ENCODE data around the gene TMEM128. TPM values are rescaled to one million over a fixed set of nuclear protein-coding genes. Genes with fewer than 3 reads are reported as not detected.
A peak's percentile ranks its signal among the peaks of the same experiment; 100 is the strongest.
"Not testable (repeated sequence)": the region's sequence is repeated elsewhere in the genome, so short reads cannot be mapped to it uniquely, and the experiment has no call there.

The TMEM128 gene
- total RNA-seq, 1 experiment from 2014 or later = 21.5 TPM

DNA sequence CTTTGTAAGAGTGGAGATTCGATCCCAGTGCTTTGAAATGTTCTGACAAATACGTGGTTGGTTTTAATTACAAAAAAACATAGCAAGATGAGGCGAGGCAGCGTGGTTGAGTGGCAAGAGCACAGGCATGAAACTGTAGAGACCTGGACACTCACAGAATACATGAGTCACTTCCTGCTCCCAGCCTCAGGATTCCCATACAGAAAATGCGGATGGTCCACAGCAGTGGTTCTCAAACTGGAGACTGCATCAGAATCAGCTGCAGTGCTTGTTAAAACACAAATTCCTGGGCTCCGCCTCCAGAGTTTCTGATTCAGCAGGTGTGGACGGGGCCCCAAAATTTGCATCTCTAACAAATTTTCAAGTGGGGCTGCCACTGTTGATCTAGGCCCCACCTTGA lies 31.4 kb downstream of the TMEM128 start:
- Histone ChIP-seq H4K8ac (replicated peaks; ENCODE audit: insufficient read length, low read depth, low read length) (no peak overlapping the region), H3K79me2 (ENCODE audit: insufficient read depth, low read length) (no peaks in the 10 kb centered on the region), H2AFZ (ENCODE audit: low read length) (no peak overlapping the region), H3K23ac (ENCODE audit: insufficient read length, low read depth, low read length) (no peak overlapping the region), H2BK120ac (ENCODE audit: low read depth, low read length, poor library complexity, severe bottlenecking) (no peak overlapping the region), H4K20me1 (ENCODE audit: control insufficient read depth, insufficient read depth, insufficient read length) (no peaks in the 10 kb centered on the region), H3K4me1 (ENCODE audit: insufficient read depth, low read length) (peaks cover 3% of the 10 kb centered on the region; the same call in 1 of the 2 replicates), H3K79me1 (ENCODE audit: insufficient read depth, low read depth, low read length, poor library complexity, severe bottlenecking) (no peaks in the 10 kb centered on the region), H3K4me2 (ENCODE audit: insufficient read depth, insufficient read length, low read length) (no peak overlapping the region), H3K9me3 (ENCODE audit: control insufficient read depth, low read depth, low read length) (no peaks in the 10 kb centered on the region), H3K4ac (ENCODE audit: low read depth, low read length) (no peak overlapping the region), H3K9ac (ENCODE audit: extremely low read depth, insufficient read length, low read length) (no peak overlapping the region), H2BK5ac (ENCODE audit: insufficient read length, low read length) (no peak overlapping the region), H3K14ac (ENCODE audit: insufficient read depth, low read length) (no peak overlapping the region), H2BK20ac (ENCODE audit: low read depth, low read length, poor library complexity, severe bottlenecking) (no peak overlapping the region), H3K23me2 (ENCODE audit: insufficient read length, low read depth, low read length, poor library complexity, severe bottlenecking) (no peaks in the 10 kb centered on the region), H2BK15ac (ENCODE audit: low read depth, low read length) (no peak overlapping the region), H3K27me3 (ENCODE audit: insufficient read depth, low read length) (no peaks in the 10 kb centered on the region), H4K91ac (ENCODE audit: insufficient read length, low read depth, low read length) (no peak overlapping the region), H3K56ac (ENCODE audit: insufficient read length, low read depth, low read length) (no peak overlapping the region), H3K18ac (ENCODE audit: insufficient read length, low read depth, low read length) (no peak overlapping the region), H3K27ac (ENCODE audit: insufficient read length, low read depth, low read length) (no peak overlapping the region), H4K5ac (ENCODE audit: insufficient read length, low read depth, low read length) (no peak overlapping the region), H2AK5ac (ENCODE audit: insufficient read length, low read length) (no peak overlapping the region), H2BK12ac (ENCODE audit: insufficient read length, low read depth, low read length) (no peak overlapping the region), H3T11ph (ENCODE audit: low read length) (no peak overlapping the region)
- TF ChIP-seq, protein P1, sequence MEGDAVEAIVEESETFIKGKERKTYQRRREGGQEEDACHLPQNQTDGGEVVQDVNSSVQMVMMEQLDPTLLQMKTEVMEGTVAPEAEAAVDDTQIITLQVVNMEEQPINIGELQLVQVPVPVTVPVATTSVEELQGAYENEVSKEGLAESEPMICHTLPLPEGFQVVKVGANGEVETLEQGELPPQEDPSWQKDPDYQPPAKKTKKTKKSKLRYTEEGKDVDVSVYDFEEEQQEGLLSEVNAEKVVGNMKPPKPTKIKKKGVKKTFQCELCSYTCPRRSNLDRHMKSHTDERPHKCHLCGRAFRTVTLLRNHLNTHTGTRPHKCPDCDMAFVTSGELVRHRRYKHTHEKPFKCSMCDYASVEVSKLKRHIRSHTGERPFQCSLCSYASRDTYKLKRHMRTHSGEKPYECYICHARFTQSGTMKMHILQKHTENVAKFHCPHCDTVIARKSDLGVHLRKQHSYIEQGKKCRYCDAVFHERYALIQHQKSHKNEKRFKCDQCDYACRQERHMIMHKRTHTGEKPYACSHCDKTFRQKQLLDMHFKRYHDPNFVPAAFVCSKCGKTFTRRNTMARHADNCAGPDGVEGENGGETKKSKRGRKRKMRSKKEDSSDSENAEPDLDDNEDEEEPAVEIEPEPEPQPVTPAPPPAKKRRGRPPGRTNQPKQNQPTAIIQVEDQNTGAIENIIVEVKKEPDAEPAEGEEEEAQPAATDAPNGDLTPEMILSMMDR (conservative IDR thresholded peaks at IDR 0.05) = no peak
- Mint-ChIP-seq H3K27me3 (ENCODE audit: low read depth) (peaks cover 12% of the 10 kb centered on the region), H3K4me1 (peaks cover 10 to 11% of the 10 kb centered on the region in 2 experiments), H3K4me3 (no peak overlapping the region), H3K9me3 (no peaks in the 10 kb centered on the region), H3K36me3 (ENCODE audit: insufficient read depth in 1 of 3, low read depth in 3 of 3) (no peaks in the 10 kb centered on the region), H3K27ac (0 out of 7 replicates have a peak overlapping the region, but pooled peaks of 1 of the 3 experiments have one; percentile 30)
- WGBS (ENCODE audit: extremely low coverage, insufficient read length, low lambda C conversion rate) = no CpG with 5 or more reads among the region's 7 CpGs
- peak; percentile 41 for DNase-seq

DNA sequence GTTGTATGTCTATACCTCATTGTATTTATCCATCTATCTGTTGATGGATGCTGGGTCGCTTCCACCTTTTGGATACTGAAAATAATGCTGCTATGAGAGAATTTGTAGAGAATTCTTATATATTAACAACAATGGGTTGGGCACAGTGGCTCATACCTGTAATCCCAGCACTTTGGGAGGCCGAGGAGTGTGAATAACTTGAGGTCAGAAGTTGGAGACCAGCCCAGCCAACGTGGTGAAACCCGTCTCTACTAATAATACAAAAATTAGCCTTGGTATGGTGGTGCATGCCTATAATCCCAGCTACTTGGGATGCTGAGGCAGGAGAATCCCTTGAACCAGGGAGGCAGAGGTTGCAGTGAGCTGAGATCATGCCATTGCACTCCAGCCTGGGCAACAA lies 34.3 kb downstream of the TMEM128 start:
- not testable (repeated sequence) for H2AFZ ChIP-seq (ENCODE audit: low read length); H3K79me1 ChIP-seq (ENCODE audit: insufficient read depth, low read depth, low read length, poor library complexity, severe bottlenecking); H3K4ac ChIP-seq (ENCODE audit: low read depth, low read length); H3K18ac ChIP-seq (ENCODE audit: insufficient read length, low read depth, low read length); H2BK15ac ChIP-seq (ENCODE audit: low read depth, low read length); H4K91ac ChIP-seq (ENCODE audit: insufficient read length, low read depth, low read length); H4K20me1 ChIP-seq (ENCODE audit: control insufficient read depth, insufficient read depth, insufficient read length); H2AK5ac ChIP-seq (ENCODE audit: insufficient read length, low read length); H3K14ac ChIP-seq (ENCODE audit: insufficient read depth, low read length); H2BK120ac ChIP-seq (ENCODE audit: low read depth, low read length, poor library complexity, severe bottlenecking); H3K4me1 ChIP-seq (ENCODE audit: insufficient read depth, low read length); H2BK5ac ChIP-seq (ENCODE audit: insufficient read length, low read length); H3K36me3 Mint-ChIP-seq (ENCODE audit: insufficient read depth in 1 of 3, low read depth in 3 of 3); H3K79me2 ChIP-seq (ENCODE audit: insufficient read depth, low read length); H3T11ph ChIP-seq (ENCODE audit: low read length); H2BK20ac ChIP-seq (ENCODE audit: low read depth, low read length, poor library complexity, severe bottlenecking); H3K9ac ChIP-seq (ENCODE audit: extremely low read depth, insufficient read length, low read length); H3K4me3 Mint-ChIP-seq; DNase-seq; H3K23ac ChIP-seq (ENCODE audit: insufficient read length, low read depth, low read length); H3K9me3 Mint-ChIP-seq; H3K27me3 Mint-ChIP-seq (ENCODE audit: low read depth); H3K4me2 ChIP-seq (ENCODE audit: insufficient read depth, insufficient read length, low read length); H4K5ac ChIP-seq (ENCODE audit: insufficient read length, low read depth, low read length); H3K27me3 ChIP-seq (ENCODE audit: insufficient read depth, low read length); H3K27ac ChIP-seq (ENCODE audit: insufficient read length, low read depth, low read length); H3K27ac Mint-ChIP-seq; H3K23me2 ChIP-seq (ENCODE audit: insufficient read length, low read depth, low read length, poor library complexity, severe bottlenecking); H2BK12ac ChIP-seq (ENCODE audit: insufficient read length, low read depth, low read length); H3K9me3 ChIP-seq (ENCODE audit: control insufficient read depth, low read depth, low read length); H3K56ac ChIP-seq (ENCODE audit: insufficient read length, low read depth, low read length); H4K8ac ChIP-seq (replicated peaks; ENCODE audit: insufficient read length, low read depth, low read length)
- WGBS (ENCODE audit: extremely low coverage, insufficient read length, low lambda C conversion rate) = no CpG with 5 or more reads among the region's 4 CpGs
- H3K4me1 Mint-ChIP-seq = peaks cover 10 to 11% of the 10 kb centered on the region in 2 experiments
